PC-9 (cell line): Measurements from ENCODE around the gene ASCC1.

Source experiments
- CTCF ChIP-seq: fragments of 200-600 bp; sonication (generic); conservative IDR thresholded peaks from 2 replicates; pipeline ENCODE4 v1.6.1; 2017; ENCODE audit warnings: mixed run types, antibody characterized with exemption, mild to moderate bottlenecking, moderate library complexity
- EZH2 ChIP-seq: fragments of 200-600 bp; sonication (generic); IDR thresholded peaks from 2 replicates; pipeline ENCODE4 v1.8.0; 2017; ENCODE audit warnings: antibody characterized with exemption, low read depth

- TF ChIP-seq CTCF (no peak), EZH2 (no peak)
These were observed 63.8 kb downstream of the ASCC1 start for GRCh38 chr10:72152286-72152685.
